Measurements from ENCODE around the gene C7orf57.

Gene C7orf57

GRCh38 chr7:48011323-48011722 lies 24.0 kb upstream of the C7orf57 start:
- no peak overlapping the region for H3K4me3 ChIP-seq (ENCODE audit: low read depth, low read length)
- no peak for TF ChIP-seq CTCF (IDR thresholded peaks at IDR 0.05; ENCODE audit: control insufficient read depth, extremely low read depth, insufficient read depth)
- DNase-seq (ENCODE audit: low read depth), result no peak

GRCh38 chr7:48011951-48012350 lies 23.4 kb upstream of the C7orf57 start:
- TF ChIP-seq CTCF (IDR thresholded peaks at IDR 0.05; ENCODE audit: control insufficient read depth, extremely low read depth, insufficient read depth), result no peak
- no peak for DNase-seq (ENCODE audit: low read depth)
- no peak overlapping the region for H3K4me3 ChIP-seq (ENCODE audit: low read depth, low read length)

- TF ChIP-seq CTCF (IDR thresholded peaks at IDR 0.05; ENCODE audit: control insufficient read depth, extremely low read depth, insufficient read depth), result no peak
Observed at GRCh38 chr7:48016641-48017040, 18.7 kb upstream of the C7orf57 start.

GRCh38 chr7:48017674-48018073 lies 17.7 kb upstream of the C7orf57 start:
- no peak for DNase-seq (ENCODE audit: low read depth)
- H3K4me3 ChIP-seq (ENCODE audit: low read depth, low read length), result no peak overlapping the region
- TF ChIP-seq CTCF (IDR thresholded peaks at IDR 0.05; ENCODE audit: control insufficient read depth, extremely low read depth, insufficient read depth), result no peak

More at GRCh38 chr7:48016641-48017040, 18.7 kb upstream of the C7orf57 start:
- H3K4me3 ChIP-seq (ENCODE audit: low read depth, low read length), result no peak overlapping the region
- no peak for DNase-seq (ENCODE audit: low read depth)

- no peak overlapping the region for H3K4me3 ChIP-seq (ENCODE audit: low read depth, low read length)
- TF ChIP-seq CTCF (IDR thresholded peaks at IDR 0.05; ENCODE audit: control insufficient read depth, extremely low read depth, insufficient read depth), result no peak
- DNase-seq (ENCODE audit: low read depth), result no peak
Observed at GRCh38 chr7:48025624-48026023, 9.7 kb upstream of the C7orf57 start.

GRCh38 chr7:48028938-48029337 lies 6.4 kb upstream of the C7orf57 start, which contains the start of gene SUN3:
Gene SUN3, minus strand, starts transcription at chr7:48029107. Its CDS starts 169 bp downstream, at chr7:48028938.
- DNase-seq (ENCODE audit: low read depth), result no peak
- no peak within 1 kb of the TSS for H3K4me3 ChIP-seq (ENCODE audit: low read depth, low read length)
- no peak for TF ChIP-seq CTCF (IDR thresholded peaks at IDR 0.05; ENCODE audit: control insufficient read depth, extremely low read depth, insufficient read depth)

GRCh38 chr7:48031111-48031510 lies 4.2 kb upstream of the C7orf57 start:
- TF ChIP-seq CTCF (IDR thresholded peaks at IDR 0.05; ENCODE audit: control insufficient read depth, extremely low read depth, insufficient read depth), result no peak
- no peak for DNase-seq (ENCODE audit: low read depth)
- H3K4me3 ChIP-seq (ENCODE audit: low read depth, low read length), result no peak overlapping the region

Data from LNCaP clone FGC (cell line).